Spleen (tissue), 11 donors: Measurements from ENCODE around the gene CYTH2. TPM values are rescaled to one million over a fixed set of nuclear protein-coding genes. Genes with fewer than 3 reads are reported as not detected.

Experiments
- DNase-seq: peaks from one replicate; pipeline ENCODE4 v3.0.0-alpha.2; 2020
- H3K27ac ChIP-seq, 8 donors: fragments of 200-600 bp; sonication (generic) in 7 of 8; 1 replicate in 4 of 8; 2 replicates in 4 of 8; pipeline versions ENCODE4 v1.5.0 to v1.8.0; 2016 to 2021; ENCODE audit warnings: inconsistent platforms in 4 of 8, mild to moderate bottlenecking in 4 of 8, moderate library complexity in 1 of 8
- H3K27me3 ChIP-seq, 7 donors: fragments of 200-600 bp; sonication (generic) in 6 of 7; replicated peaks in 1 of 7; 1 replicate in 4 of 7; 2 replicates in 3 of 7; pipeline versions ENCODE4 v1.5.0 to v1.8.0; 2016 to 2021; ENCODE audit warnings: inconsistent platforms in 3 of 7, mild to moderate bottlenecking in 1 of 7
- H3K36me3 ChIP-seq, 6 donors: fragments of 200-600 bp; sonication (generic) in 5 of 6; 1 replicate in 4 of 6; 2 replicates in 2 of 6; pipeline versions ENCODE4 v1.5.0 to v1.8.0; 2016 to 2021; ENCODE audit warnings: inconsistent platforms in 2 of 6
- H3K4me1 ChIP-seq, 6 donors: fragments of 200-600 bp; sonication (generic) in 5 of 6; 1 replicate in 3 of 6; 2 replicates in 3 of 6; pipeline versions ENCODE4 v1.5.0 to v1.8.0; 2016 to 2021; ENCODE audit warnings: inconsistent platforms in 3 of 6
- H3K4me3 ChIP-seq, 8 donors: fragments of 200-600 bp; sonication (generic) in 7 of 8; 1 replicate in 4 of 8; 2 replicates in 4 of 8; pipeline versions ENCODE4 v1.5.0 to v1.8.0; 2016 to 2021; ENCODE audit warnings: inconsistent platforms in 4 of 8, mild to moderate bottlenecking in 4 of 8, moderate library complexity in 2 of 8
- H3K9me3 ChIP-seq, 8 donors: fragments of 200-600 bp; sonication (generic) in 7 of 8; 1 replicate in 4 of 8; 2 replicates in 4 of 8; pipeline versions ENCODE4 v1.5.0 to v1.8.0; 2016 to 2021; ENCODE audit warnings: inconsistent platforms in 4 of 8
- POLR2A ChIP-seq, 3 donors: fragments of 450-650 bp; IDR thresholded peaks; one replicate each; pipeline ENCODE4 v1.5.1; 2017; ENCODE audit warnings: antibody characterized with exemption in 3 of 3, mild to moderate bottlenecking in 1 of 3
- POLR2AphosphoS5 ChIP-seq, 3 donors: sonication (generic); formaldehyde crosslinking; IDR thresholded peaks; one replicate each; pipeline ENCODE4 v1.5.1; 2017; ENCODE audit warnings: antibody characterized with exemption in 3 of 3
- WGBS, 5 donors: extraction: QIAGEN DNeasy Blood & Tissue Kit in 3 of 5; methylation state at CpG; one replicate each; pipeline versions ENCODE4 v1.1.5 to v1.1.7; 2013 to 2018; 5-methylcytosine and 5-hydroxymethylcytosine counted together
- intact Hi-C: fragments of 100-400 bp; cut with DNase I; formaldehyde crosslinking; loops from one replicate; pipeline ENCODE4 v1.15.0; 2023; ENCODE audit warnings: low total_unique reads
- polyA plus RNA-seq, 3 donors: library from polyadenylated mRNA; stranded (reverse); fragments of 200-250 nt; gene quantifications; one replicate each; pipeline ENCODE4 v1.2.1, GENCODE V29; 2013
- total RNA-seq, 7 donors: library from RNA; depleted of rRNA in 3 of 7; stranded (reverse); fragments of >200 nt in 3 of 7; fragmentation: NEBNext Ultra II Directional in 4 of 7; extraction: Animal tissue kit (Norgen Biotek cat#: 25700) in 4 of 7; gene quantifications; one replicate each; pipeline versions ENCODE4 v1.1.0 to v1.2.1, GENCODE V29; 2016 to 2021
- TF ChIP-seq, protein P1 (sequence below), 11 experiments: fragments of 200-600 bp in 7 of 11; fragments of 450-650 bp in 4 of 11; sonication (generic) in 4 of 11; IDR thresholded peaks in 8 of 11; conservative IDR thresholded peaks in 3 of 11; 1 replicate in 7 of 11; 2 replicates in 4 of 11; pipeline versions ENCODE4 v1.4.0 to v1.8.0; 2016 to 2021; ENCODE audit warnings: antibody characterized with exemption in 11 of 11, inconsistent platforms in 4 of 11, mild to moderate bottlenecking in 1 of 11
- donor health status: healthy with polysubstance abuse.
- donor health status: DM: no; HTN: no; CAD: no; lungs with moderate emphysema.
- donor health status: DM: no; HTN: no; CAD: no.
- donor health status: Bipolar disorder and iron deficiency.
- donor health status: healthy.
- donor health status: DM: no; HTN: no; CAD: no.
- donor health status: DM: yes; HTN: yes; CAD: no.

Gene CYTH2
- total and polyA plus RNA-seq, 10 donors, result 22.6 to 66.4 (median 40.7) TPM

DNA sequence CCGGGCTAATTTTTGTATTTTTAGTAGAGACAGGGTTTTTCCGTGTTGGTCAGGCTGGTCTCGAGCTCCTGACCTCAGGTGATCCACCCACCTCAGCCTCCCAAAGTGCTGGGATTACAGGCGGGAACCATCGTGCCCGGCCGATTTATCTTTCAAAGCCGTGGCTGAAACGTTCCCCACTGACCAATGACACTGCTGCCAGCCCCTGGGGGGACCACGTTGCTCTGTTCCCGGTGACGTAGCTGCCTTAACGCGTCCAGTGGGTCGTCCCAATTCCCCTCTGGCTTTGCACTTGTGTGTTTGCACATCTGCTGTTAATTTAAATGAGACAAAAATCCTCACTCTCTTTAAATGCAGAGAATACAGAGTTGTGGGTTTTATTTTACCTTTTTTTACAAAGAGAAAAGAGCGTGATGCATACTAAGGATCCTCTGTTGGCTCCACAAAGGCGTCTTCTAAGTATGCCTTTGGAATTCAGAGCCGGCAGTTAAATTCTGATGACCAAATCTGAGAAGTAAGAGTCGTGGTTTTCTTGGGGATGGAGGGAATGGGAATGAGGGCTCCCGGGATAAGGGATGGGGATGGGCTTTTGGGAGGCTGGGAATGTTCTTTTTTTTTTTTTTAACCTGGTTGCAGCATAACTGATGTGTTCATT lies 61.0 kb downstream of the CYTH2 start:
- TF ChIP-seq POLR2A (IDR thresholded peaks at IDR 0.05) (no peak), POLR2AphosphoS5 (IDR thresholded peaks at IDR 0.05) (no peak)
- TF ChIP-seq, protein P1, sequence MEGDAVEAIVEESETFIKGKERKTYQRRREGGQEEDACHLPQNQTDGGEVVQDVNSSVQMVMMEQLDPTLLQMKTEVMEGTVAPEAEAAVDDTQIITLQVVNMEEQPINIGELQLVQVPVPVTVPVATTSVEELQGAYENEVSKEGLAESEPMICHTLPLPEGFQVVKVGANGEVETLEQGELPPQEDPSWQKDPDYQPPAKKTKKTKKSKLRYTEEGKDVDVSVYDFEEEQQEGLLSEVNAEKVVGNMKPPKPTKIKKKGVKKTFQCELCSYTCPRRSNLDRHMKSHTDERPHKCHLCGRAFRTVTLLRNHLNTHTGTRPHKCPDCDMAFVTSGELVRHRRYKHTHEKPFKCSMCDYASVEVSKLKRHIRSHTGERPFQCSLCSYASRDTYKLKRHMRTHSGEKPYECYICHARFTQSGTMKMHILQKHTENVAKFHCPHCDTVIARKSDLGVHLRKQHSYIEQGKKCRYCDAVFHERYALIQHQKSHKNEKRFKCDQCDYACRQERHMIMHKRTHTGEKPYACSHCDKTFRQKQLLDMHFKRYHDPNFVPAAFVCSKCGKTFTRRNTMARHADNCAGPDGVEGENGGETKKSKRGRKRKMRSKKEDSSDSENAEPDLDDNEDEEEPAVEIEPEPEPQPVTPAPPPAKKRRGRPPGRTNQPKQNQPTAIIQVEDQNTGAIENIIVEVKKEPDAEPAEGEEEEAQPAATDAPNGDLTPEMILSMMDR (IDR thresholded peaks at IDR 0.05 in 8 of 11, conservative IDR thresholded peaks at IDR 0.05 in 3 of 11), result no peak
- no peaks in the 10 kb centered on the region for H3K36me3 ChIP-seq
- intact Hi-C loops, result no loop called here
- no peak for DNase-seq
- H3K27ac ChIP-seq, result no peak overlapping the region
- no peak overlapping the region for H3K4me3 ChIP-seq
- H3K4me1 ChIP-seq, result no peaks in the 10 kb centered on the region
- H3K27me3 ChIP-seq, result peaks cover 0 to 26% (median 0%) of the 10 kb centered on the region in 7 donors
- WGBS, 5 donors, result 72 to 76% (median 74%) methylated on average over 20 of the region's 20 CpGs
- H3K9me3 ChIP-seq, result peaks cover 0 to 47% (median 37%) of the 10 kb centered on the region in 8 donors

DNA sequence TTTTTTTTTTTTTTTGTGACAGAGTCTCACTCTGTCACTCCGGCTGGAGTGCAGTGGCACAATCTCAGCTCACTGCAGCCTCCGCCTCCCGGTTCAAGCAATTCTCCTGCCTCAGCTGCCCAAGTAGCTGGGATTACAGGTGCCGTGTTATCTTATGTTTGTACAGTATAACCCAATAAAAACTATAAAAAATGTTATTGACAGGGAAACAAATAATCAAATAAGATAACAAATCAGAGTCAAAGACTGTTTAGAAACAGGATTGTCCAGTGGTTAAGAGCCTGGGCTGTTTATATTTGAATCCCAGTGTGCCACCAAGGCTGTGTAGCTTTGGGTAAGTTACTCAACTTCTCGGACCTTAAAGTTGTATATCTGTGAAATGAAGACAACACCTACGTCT lies 61.6 kb downstream of the CYTH2 start:
- no peak for DNase-seq
- Histone ChIP-seq H3K36me3 (no peaks in the 10 kb centered on the region), H3K9me3 (peaks cover 0 to 41% (median 37%) of the 10 kb centered on the region in 8 donors), H3K27ac (no peak overlapping the region), H3K4me3 (no peak overlapping the region), H3K27me3 (peaks cover 0 to 26% (median 0%) of the 10 kb centered on the region in 7 donors), H3K4me1 (no peaks in the 10 kb centered on the region)
- intact Hi-C loops, result no loop called here
- 62 to 89% (median 82%) methylated on average over 6 of the region's 6 CpGs for WGBS, 5 donors
- TF ChIP-seq, protein P1 (IDR thresholded peaks at IDR 0.05 in 8 of 11, conservative IDR thresholded peaks at IDR 0.05 in 3 of 11), result no peak
- no peak for TF ChIP-seq POLR2A (IDR thresholded peaks at IDR 0.05)
- no peak for TF ChIP-seq POLR2AphosphoS5 (IDR thresholded peaks at IDR 0.05)

Other genes with a start within 250 kb of the CYTH2 start
- gene CARD8, start 213.5 kb upstream of the CYTH2 start, total RNA-seq, result 100 to 1,000 TPM; 147 to 238 (median 178) TPM
- gene CARD8, start 213.5 kb upstream of the CYTH2 start, polyA plus RNA-seq, result 10 to 100 TPM; 61.8 to 83.8 (median 71.2) TPM
- gene ZNF114, start 199.3 kb upstream of the CYTH2 start, total RNA-seq, result 1 to 10 TPM in 5 of 7 donors, under 1 TPM in 2; 0.54 to 2.3 (median 1.1) TPM
- under 1 TPM; 0.28 to 0.90 (median 0.36) TPM for gene ZNF114, start 199.3 kb upstream of the CYTH2 start, polyA plus RNA-seq
- 10 to 100 TPM; 33.2 to 95.8 (median 73.2) TPM for gene EMP3, start 143.8 kb upstream of the CYTH2 start, total RNA-seq
- gene EMP3, start 143.8 kb upstream of the CYTH2 start, polyA plus RNA-seq, result 100 to 1,000 TPM in 2 of 3 donors, 10 to 100 TPM in 1; 89.5 to 149 (median 122) TPM
- gene TMEM143, start 105.4 kb upstream of the CYTH2 start, total RNA-seq, result 10 to 100 TPM in 4 of 7 donors, 1 to 10 TPM in 3; 8.7 to 14.8 (median 12.5) TPM
- 1 to 10 TPM; 5.8 to 7.7 (median 7.0) TPM for gene TMEM143, start 105.4 kb upstream of the CYTH2 start, polyA plus RNA-seq
- gene SYNGR4, start 105.0 kb upstream of the CYTH2 start, total RNA-seq, result not detected
- under 1 TPM in 1 of 3 donors, not detected in 2; 0.09 TPM for gene SYNGR4, start 105.0 kb upstream of the CYTH2 start, polyA plus RNA-seq
- 10 to 100 TPM; 61.7 to 95.9 (median 76.2) TPM for gene KDELR1, start 77.8 kb upstream of the CYTH2 start, total RNA-seq
- 10 to 100 TPM; 36.2 to 55.9 (median 45.0) TPM for gene KDELR1, start 77.8 kb upstream of the CYTH2 start, polyA plus RNA-seq
- gene GRIN2D, start 75.7 kb upstream of the CYTH2 start, total RNA-seq, result 1 to 10 TPM in 1 of 7 donors, under 1 TPM in 6; 0.28 to 1.2 (median 0.77) TPM
- under 1 TPM; 0.07 to 0.10 (median 0.09) TPM for gene GRIN2D, start 75.7 kb upstream of the CYTH2 start, polyA plus RNA-seq
- gene GRWD1, start 23.4 kb upstream of the CYTH2 start, total RNA-seq, result 10 to 100 TPM; 24.3 to 34.5 (median 26.0) TPM
- gene GRWD1, start 23.4 kb upstream of the CYTH2 start, polyA plus RNA-seq, result 10 to 100 TPM in 1 of 3 donors, 1 to 10 TPM in 2; 5.5 to 14.7 (median 9.5) TPM
- 1 to 10 TPM in 2 of 7 donors, under 1 TPM in 5; 0.43 to 1.4 (median 0.93) TPM for gene KCNJ14, start 13.8 kb upstream of the CYTH2 start, total RNA-seq
- under 1 TPM; 0.26 to 0.61 (median 0.38) TPM for gene KCNJ14, start 13.8 kb upstream of the CYTH2 start, polyA plus RNA-seq
- 1 to 10 TPM in 6 of 7 donors, under 1 TPM in 1; 0.69 to 4.2 (median 1.5) TPM for gene LMTK3, start 42.5 kb downstream of the CYTH2 start, total RNA-seq
- gene LMTK3, start 42.5 kb downstream of the CYTH2 start, polyA plus RNA-seq, result 1 to 10 TPM in 1 of 3 donors, under 1 TPM in 2; 0.29 to 1.1 (median 0.37) TPM
- gene SULT2B1, start 82.8 kb downstream of the CYTH2 start, total RNA-seq, result not detected
- gene SULT2B1, start 82.8 kb downstream of the CYTH2 start, polyA plus RNA-seq, result under 1 TPM in 2 of 3 donors, not detected in 1; 0.12 to 0.58 TPM
- gene SPACA4, start 137.4 kb downstream of the CYTH2 start, total RNA-seq, result not detected
- gene SPACA4, start 137.4 kb downstream of the CYTH2 start, polyA plus RNA-seq, result not detected
- gene FAM83E, start 145.7 kb downstream of the CYTH2 start, total RNA-seq, result 1 to 10 TPM in 1 of 7 donors, under 1 TPM in 1, not detected in 5; 0.46 to 2.0 TPM
- gene FAM83E, start 145.7 kb downstream of the CYTH2 start, polyA plus RNA-seq, result under 1 TPM; 0.04 to 0.67 (median 0.20) TPM
- gene RPL18, start 149.8 kb downstream of the CYTH2 start, total RNA-seq, result 1,000 to 10,000 TPM; 1,136 to 2,739 (median 1,465) TPM
- gene RPL18, start 149.8 kb downstream of the CYTH2 start, polyA plus RNA-seq, result 1,000 to 10,000 TPM; 3,728 to 5,575 (median 5,277) TPM
- 10 to 100 TPM; 12.4 to 26.5 (median 23.5) TPM for gene SPHK2, start 150.1 kb downstream of the CYTH2 start, total RNA-seq
- gene SPHK2, start 150.1 kb downstream of the CYTH2 start, polyA plus RNA-seq, result 10 to 100 TPM in 1 of 3 donors, 1 to 10 TPM in 2; 7.9 to 20.8 (median 9.7) TPM
- 10 to 100 TPM; 11.4 to 29.5 (median 22.5) TPM for gene DBP, start 168.0 kb downstream of the CYTH2 start, total RNA-seq
- gene DBP, start 168.0 kb downstream of the CYTH2 start, polyA plus RNA-seq, result 10 to 100 TPM; 21.8 to 26.8 (median 24.1) TPM
- gene CA11, start 176.8 kb downstream of the CYTH2 start, total RNA-seq, result 10 to 100 TPM in 2 of 7 donors, 1 to 10 TPM in 5; 1.9 to 10.7 (median 4.4) TPM
- gene CA11, start 176.8 kb downstream of the CYTH2 start, polyA plus RNA-seq, result 10 to 100 TPM in 2 of 3 donors, 1 to 10 TPM in 1; 9.7 to 14.5 (median 10.5) TPM
- 1 to 10 TPM in 3 of 7 donors, under 1 TPM in 3, not detected in 1; 0.30 to 2.1 (median 1.2) TPM for gene NTN5, start 203.6 kb downstream of the CYTH2 start, total RNA-seq
- 1 to 10 TPM in 1 of 3 donors, under 1 TPM in 2; 0.49 to 1.1 (median 0.51) TPM for gene NTN5, start 203.6 kb downstream of the CYTH2 start, polyA plus RNA-seq
- under 1 TPM in 3 of 7 donors, not detected in 4; 0.17 to 0.65 (median 0.38) TPM for gene FUT2, start 226.6 kb downstream of the CYTH2 start, total RNA-seq
- gene FUT2, start 226.6 kb downstream of the CYTH2 start, polyA plus RNA-seq, result 1 to 10 TPM in 1 of 3 donors, under 1 TPM in 1, not detected in 1; 0.22 to 1.2 TPM